NCI-H510A treated with DMSO at 0.1 percent for 48 hours (cell line): ENCODE results near the gene TMEM86B.

Experiments used
- DNase-seq: peaks from one replicate; lab custom pipeline; 2025; lab: John Stamatoyannopoulos, UW

The TMEM86B gene

DNA sequence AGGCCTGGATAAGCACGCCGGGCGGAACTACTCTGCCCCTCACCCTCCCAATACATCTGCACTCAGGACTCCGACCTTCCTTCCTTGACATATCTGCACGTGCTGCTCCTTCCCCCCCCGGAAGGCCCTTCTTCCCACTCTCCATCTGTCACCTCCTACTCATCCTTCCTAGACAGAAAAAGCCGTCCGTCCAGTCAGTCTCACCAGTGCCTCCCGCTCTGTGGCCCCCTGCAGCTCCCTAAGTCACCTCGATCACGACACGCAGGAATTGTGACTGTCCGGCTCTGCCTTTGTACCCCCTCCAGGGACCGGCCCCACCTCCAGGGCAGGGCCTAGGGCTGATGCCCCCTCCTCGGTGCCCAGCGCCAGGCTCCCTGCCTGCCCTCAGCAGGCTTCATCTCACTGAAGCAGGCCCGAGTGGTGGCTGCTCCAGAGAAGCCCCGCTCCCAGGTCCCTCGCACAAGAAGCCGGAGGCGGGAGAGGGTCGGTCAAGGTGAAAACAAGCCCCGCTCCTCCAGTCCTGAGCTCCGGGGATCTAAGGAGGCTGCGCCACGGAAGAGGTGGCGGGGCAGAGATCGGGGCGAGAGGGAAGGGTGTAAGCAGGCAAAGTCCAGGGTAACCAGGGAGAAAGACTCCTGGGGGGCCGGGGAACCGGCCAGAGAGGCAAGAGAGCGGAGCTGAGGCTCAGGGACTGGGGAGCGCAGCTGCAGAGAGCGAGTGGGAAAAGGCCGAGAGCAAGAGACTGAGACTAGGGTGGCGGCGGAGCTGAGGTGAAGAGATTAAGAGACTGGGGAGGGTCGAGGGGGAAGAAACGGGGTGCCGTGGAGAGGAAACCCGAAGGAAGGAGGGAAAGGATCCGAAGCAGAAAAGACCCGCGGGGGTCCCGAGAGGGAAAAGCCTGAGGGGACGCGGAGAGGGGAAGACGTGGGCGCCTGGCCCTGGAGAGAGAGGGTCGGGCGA is 29.2 kb upstream of the TMEM86B start:
- DNase-seq = peak; percentile 33

DNA sequence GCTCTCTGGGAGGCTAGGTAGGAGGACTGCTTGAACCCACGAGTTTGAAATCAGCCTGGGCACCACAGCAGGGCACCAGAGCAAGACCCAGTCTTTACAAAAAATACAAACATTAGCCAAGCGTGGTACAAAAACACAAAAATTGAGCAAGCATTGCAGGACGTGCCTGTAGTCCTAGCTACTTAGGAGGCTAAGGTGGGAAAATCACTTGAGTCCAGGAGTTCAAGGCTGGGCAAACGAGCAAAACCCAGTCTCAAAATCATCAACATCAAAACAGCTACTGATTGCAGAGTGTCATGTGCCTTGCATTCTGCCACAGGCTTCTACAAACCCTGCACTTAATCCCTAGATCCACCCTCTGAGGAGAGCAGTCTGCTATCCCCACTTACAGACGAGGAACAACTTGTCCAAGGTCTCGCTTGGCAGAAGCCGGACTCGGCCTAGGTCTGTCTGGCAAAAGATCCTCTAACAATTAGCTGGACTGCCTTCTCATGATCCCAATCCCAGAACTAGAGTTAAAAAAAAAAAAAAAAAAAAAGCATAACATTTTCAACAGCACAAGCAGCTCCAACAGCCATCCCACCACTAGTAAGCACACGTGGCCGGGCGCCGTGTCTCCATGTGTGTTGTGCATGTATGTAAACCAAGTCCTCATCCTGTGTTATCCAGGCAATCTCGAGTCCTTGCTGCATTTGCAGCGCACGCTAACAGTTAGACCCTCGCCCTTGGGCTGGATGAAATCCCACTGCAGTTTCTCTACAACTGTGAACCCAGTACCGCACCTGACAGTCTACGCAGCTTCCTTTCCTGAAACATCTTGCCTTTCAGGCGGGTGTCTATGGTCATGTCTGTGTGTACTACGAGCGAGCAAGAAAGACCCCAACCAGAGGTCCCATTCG is 28.2 kb upstream of the TMEM86B start:
- DNase-seq = no peak

DNA sequence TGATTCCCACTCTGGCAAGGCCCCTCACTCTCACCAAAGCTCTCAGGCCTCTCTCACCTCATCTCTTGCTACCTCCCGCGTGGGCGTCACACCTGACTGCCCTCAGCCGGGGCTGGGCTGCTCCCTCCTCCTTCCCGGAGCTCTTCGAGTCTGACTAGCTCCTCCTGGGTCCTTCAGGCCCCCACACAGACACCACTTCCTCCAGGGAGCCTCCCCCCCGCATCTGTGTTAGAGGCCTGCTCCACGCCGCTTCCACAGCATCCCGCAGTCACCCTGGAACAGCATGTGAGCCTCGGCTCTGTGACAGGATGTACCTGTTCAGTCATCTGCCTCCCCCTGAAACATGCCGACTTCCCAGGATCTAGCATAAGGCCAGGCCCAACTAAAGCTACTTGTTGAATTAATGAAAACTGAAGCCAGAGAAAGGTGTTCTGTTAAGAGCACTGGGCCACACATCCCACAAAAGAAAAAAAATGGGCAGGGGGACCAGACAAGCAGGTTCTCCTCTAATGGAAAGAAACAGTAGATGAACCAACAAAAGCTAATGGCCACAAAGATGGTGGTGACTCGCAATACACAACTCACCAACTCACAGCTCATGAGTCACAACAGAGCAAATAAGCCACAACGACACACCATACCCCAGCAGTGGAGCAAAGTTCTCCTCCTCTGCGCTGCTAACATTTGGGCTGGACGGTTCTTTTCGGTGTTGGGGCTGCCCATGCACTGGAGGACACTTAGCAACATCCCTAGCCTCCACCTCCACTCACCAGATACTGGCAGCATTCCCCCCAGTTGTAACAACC is 27.3 kb upstream of the TMEM86B start:
- DNase-seq = no peak

DNA sequence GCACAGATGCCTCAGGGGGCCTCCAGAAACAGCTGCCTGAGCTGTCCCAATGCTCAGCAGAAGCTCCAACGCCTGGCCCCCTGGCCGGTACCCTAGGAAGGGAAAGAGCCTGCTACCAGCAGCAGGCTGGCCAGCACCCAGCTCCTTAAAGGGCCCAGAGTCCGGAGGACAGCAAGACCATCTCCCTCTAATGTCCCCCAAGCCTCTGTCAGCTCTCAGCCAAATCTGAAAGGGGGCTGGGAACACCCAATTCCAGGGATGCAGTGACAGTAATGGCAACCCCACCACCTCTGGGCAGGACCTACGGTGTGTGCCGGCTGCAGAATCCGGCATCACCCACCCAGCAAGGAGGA is 26.0 kb upstream of the TMEM86B start:
- no peak for DNase-seq

DNA sequence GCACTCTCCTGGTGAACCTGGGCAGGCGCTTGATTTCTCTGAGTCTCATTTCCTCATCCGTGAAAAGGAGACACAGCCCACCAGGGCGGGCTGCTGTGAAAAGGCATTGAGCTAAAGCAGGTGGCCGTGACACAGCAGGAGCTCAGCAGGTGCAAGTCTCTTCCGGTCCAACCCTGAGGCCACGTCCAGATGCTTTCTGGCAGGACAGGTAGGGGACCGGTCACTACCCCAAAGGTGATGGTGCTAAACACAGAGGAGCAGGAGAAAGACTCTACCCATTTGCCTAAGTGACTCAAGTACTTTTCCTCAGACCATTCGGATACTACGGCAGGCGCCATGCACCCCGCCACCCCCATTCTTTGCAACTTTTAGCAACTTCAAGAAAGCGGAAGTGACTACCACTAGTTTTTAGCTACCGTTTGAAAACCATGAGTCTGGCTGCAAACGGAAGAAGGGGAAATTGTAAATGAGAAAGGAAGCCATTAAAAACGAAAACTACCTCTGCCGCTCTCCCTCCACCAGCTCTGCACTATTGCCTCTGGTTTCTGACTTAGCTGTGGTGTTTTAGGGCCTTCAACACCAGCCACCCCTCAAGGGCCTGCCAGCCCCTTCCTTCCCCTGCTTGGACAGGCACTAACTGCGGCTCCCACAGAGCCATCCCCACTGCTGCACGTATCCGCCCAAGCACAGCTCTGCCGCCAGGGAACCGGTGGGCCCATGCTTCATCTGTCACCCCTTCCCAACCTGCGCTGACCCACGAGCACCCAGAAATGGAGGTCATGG is 25.5 kb upstream of the TMEM86B start:
- DNase-seq = peak; percentile 73

DNA sequence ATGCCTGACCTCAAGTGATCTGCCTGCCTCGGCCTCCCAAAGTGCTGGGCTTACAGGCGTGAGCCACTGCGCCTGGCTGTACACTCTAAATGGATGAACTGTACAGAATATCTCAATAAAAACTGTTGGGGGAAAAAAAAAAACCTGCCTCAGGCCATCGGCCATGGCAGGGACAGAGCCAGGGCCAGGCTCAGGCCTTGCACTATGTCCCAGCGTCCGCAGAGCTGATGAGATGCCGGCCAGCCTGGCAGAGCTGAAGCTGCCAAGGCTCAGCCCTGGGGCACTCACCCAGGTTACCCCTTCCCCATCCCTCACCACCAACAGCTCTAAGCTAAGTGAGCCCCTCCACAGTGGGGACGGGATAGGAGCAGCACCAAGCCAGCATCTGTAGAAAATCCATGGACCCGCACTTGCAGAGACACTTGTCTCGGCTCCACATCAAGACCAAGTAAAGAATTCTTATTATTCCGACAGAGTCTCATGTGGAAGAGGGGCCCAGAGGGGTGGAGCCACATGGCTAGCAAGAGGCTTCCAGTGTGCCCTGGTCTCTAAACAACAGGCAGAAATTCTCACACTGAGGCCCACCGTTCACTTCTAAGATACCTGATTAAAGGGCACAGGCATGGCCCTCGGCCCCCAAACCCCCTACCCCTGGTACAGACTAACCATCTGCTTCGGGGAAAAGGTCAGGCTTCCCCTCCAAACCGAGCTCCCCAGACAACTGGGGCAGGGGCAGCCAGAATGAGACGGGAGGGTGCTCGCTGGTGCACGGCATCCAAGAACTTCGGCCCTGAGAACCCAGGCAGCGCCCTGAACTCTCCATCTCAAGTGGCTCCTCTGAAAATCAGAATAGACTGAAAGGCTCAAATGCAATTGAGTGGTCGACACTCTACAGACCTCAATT is 24.4 kb upstream of the TMEM86B start:
- DNase-seq = peak; percentile 36

DNA sequence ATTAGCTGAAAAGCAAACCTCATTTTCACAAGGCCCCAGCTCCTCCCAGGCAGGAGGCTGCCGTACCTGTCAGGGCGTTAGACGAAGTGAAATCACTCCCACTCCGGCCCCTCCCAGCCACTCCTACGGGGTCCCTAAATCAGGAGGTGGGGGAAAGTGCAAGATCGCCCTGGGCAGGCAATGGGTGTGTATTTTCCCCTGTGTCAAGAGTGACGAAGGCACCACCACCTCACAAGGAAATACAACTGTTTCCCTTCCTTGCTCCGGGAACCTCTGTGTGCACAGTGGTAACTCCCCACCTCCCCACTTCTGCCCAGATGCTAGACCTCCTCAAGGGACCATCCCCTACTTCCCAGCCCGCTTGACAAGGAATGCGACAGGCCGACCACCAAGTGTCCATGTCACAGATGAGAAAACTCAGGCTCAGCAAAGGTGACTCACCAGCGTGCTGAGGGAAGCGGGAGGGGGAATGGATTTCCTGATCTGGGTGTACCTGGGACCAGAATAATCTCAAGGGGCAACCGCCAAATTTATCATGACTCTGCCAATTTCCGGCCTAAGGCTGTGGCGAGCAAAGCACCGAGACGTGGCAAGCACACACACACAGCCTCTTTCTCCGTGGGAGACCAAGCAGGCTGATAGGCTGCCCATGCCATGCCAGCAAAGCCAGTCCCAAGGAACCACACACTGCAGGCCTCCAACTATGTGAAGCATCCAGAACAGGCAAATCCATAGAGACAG is 22.9 kb upstream of the TMEM86B start:
- no peak for DNase-seq

DNA sequence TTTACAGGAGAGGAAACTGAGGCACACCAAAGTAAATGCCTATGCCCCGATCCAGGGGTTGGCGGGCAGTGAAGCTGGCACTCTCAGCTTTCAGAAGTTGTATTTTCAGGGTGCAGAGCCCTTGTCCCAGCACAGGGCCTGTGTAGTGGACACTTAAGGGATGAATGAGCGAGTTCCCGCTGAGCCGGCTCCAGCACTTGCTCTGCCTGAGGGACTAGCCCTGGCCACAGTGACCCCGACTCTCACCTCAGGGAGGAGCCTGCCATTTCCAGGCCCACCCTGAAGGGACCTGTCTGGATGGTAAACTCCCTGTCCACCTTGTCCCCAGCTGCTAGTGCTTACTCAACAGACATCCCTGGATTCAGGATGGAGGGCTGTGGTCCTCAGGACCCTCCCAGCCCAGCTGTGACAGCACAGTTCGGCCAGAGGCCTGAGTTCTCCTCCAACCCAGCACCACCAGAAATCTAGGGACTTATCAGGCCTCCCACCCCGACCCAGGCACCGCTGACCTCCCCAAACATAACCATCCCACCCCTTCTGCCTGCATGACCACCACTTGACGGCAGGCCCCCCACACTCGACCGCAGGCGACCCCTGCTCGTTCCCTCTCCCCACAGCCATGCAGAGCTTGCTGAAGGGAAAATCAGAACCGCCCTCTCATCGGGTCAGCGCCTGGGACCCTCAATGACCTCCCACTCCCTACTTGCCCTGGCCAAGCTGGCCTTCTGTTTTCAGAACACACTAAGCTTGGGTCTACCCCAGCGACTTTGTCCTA is 21.9 kb upstream of the TMEM86B start:
- DNase-seq = no peak

DNA sequence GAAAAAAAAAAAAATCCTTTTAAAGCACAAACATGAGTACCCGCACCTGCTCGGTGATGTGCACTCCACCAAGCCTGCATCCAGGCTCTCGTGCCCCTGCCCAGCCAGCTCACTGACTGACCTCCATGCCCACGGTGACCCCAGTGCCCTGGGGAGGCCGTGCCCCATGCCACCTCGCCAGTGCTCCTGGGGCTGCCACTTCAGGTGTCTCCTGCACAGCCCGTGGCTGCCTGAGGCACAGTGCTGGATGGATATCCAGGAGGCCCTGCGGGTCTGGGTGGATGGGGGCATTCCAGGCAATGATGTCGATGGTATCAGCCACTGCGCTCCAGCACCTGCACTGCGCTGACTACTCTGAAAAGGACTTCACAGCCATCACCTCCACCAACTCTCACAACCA is 21.3 kb upstream of the TMEM86B start:
- no peak for DNase-seq

DNA sequence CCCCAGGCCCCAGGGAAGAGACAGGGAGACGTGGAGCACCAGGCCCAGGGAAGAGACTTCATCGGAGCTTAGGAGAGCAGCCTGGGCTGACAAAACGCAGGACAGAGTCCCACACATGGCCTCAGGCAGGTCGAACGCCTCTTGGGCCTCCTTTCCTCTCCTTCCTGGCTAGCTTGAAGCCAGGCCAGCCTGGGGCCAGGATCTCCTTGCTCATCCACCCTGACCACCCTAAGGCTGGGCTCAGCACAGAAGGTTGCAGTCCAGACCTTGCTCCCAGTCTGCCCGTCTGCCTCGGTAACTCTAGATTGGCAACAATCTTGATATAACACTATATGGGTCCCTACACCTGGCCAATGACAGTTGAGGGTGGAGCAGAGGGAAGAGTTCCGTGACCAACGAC is 20.1 kb upstream of the TMEM86B start:
- no peak for DNase-seq

DNA sequence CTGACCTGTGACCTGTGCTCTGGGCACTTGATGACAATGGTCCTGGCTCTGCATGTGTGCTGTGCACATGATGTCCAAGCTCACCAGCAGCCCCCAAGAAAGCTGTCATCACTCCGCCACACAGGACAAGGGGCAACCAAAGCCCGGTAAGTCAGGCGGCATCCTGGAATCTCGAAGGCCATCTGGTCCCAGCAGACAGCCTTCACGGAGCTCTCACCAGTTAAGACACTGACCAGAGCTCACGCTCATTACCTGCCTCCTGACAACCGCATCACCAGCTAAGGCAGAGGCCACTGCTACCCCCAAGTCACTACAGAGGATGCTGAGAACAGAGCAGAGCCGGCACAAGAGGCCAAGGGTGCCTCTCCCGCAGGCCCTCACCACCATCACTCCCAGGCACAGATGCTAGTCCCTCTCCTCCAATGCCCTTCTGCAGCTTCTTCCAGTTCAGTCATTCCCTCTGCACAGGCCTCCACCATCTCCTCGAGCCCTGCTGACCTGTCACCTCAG is 19.7 kb upstream of the TMEM86B start:
- no peak for DNase-seq

DNA sequence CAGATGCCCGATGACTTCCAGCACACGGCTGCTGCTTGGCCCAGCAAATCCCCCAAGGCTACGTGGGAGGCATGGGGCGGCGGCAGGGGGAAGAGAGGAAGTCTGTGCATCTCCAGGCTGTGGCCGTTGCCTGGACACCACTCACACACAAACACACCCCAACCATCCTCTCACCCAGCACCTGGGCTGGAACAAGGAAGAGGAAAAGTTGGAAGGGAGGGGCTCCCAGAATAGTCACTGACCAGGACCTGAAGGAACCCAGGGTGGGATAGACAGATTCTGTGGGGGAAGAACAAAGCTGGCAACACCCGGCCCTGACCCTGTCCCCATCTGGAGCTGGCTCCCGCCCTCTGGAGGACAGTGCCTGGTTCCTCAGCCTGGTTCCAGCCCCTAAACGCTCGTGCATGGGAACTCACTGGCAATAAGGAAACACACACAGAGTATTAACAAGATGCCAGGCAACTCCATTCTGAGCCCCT is 19.1 kb upstream of the TMEM86B start:
- no peak for DNase-seq

DNA sequence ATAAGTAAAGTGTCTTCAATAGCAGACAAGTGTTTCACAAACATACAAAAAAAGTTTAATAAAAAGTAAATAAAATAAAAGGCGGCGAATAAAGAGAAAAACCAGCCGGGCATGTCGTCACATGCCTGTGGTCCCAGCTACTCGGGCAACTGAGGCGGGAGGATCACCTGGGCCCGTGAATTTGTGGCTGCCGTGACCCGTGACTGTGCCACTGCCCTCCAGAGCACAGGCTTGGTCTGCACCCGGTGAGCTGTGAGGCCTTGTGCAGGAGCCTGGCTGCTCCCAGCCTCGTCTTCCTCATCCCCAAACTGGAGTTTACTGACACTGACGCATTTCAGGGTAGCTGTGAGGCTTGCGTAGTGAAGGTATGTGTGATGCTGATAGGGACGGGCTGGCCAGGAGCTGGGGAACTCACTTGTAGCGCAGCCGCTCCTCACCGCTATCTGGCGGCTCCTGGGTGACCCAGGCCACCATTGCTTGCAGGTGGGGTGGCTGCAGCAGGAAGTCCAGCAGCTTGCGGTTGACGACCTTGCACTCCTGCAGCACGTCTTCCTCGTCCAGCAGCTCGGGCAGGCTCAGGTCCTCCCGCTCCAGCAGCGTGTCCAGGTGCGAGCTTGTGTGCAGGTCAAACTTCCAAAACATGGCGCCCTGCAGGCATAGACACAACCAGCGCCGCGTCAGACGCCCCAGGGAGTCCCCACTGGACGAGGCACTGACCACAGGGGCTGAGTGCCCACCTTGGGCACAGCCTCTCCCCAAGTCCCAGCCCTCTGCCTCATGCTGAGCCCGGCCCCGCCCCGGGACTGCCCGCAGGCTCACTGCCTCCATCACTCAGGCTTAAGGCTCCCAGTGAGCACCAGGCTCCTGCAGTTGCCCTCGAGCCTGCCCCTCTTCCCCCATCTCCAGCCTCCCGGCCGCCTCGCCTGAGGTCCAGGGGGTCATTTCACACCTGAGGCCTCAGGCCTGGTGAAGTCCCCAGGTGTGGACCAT is 18.2 kb upstream of the TMEM86B start:
- DNase-seq = no peak

DNA sequence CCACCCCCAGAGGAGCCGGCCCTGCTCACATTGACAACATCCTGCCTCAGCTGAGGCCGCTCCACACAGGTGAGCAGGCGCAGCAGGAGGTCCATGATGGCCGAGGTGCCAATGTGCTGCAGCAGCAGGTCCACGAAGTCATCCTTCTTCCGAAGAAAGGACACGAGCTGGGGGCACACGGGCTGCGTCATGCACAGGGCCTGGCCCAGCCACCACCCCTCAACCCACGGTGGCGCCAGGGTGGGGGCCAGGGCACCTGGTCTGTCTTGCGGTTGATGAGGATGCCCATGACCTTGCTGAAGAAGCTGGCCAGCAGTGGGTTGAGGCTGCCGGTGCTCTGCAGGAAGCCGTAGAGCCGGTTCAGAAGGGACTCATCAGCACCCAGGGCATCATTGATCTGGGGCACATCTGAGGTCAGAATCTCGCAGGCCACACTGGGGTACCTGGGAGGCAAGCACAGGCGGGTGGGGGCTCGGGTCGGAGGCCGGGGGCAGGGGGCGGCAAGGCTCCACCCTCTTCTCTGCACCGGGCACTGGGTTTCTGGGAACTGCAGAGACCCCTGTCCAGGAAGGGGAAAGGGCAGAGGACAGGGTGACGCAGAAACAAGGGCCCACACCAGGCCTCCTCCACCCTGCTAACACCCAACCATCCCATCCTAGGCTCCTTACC is 16.8 kb upstream of the TMEM86B start:
- DNase-seq = no peak

DNA sequence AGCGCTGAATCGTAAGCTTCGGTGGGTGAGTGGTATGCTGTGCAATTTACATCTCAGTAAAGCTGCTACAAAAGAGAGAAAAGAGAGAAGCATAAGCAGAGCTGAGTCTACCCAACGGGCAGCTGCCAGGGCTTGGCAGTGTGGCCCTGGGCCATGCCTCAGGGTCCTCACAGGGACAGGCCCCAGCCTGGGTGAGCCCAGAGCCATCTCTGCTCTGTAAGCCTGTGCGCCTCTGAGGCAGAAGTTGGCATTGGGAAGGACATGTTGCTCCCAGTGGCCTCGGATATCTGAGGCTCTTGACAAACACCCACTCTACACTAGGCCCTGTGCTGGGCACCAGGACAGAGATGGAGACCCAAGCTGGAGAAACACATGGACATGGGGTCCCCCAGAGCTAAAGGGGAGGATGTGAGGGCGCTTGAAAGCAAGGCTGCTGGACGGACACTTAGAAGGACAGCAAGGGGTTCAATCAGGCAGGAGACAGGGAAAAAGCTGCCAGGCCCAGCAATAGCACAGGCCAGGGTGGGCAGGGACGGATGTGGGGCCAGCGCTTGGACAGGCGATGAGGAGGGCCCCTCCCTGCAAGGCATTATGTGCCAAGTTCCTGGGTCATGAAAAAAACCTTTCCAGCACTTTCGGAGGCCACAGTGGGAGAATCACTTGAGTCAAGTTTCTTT is 15.6 kb upstream of the TMEM86B start:
- DNase-seq = no peak

DNA sequence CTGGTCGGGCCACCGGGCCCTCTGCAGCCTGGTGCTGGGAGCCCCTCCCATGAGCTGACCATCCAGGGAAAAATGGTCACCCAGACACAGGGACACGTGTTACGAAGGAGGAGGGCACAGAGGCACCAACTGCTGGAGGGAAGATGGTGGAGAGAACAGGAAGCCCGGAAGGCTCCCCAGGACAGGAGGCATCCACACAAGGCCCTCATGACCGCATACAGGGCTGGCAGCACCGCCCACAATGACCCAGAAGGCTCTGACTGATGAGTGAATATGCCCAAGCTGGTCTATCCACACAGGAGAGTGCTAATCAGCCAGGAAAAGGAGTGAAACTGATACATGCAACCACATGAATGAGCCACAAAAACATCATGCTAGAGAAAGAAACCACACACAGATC is 14.0 kb upstream of the TMEM86B start:
- no peak for DNase-seq
